Stimulated activated naive CD4-positive, alpha-beta T cell treated with Interleukin-2 at 50 U/mL for 16 hours (primary cell): ENCODE data around the gene KCTD18.

Experiments
- DNase-seq: peaks from one replicate; lab custom pipeline; 2025; lab: John Stamatoyannopoulos, UW

KCTD18 gene

GRCh38 chr2:200484934-200485333 is 24.9 kb downstream of the KCTD18 start:
- DNase-seq: no peak

DNA sequence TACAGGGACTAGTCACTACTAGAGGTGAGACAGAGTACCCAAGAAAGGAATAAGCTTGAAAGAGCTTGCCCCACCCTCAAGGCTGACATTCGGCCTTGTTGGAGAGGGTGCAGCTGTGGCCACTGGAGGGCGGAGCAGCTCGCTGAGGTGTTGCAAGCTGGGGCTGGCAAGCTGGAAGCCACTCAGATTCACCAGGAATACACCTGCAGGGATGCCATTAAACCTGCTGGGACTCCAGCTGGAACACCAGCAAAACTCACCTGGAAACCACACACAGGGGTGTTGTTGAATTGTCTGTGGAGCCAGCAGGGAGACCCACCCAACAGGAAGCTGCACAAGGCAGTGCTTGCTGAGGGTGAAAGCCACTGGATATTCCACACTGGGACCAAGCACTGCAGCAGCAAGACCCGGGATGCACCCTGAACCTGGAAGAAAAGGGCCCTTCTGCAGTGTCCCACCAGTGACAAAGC is 26.1 kb downstream of the KCTD18 start:
- no peak for DNase-seq

- no peak for DNase-seq
Measured at GRCh38 chr2:200482194-200482593, 27.7 kb downstream of the KCTD18 start.

DNA sequence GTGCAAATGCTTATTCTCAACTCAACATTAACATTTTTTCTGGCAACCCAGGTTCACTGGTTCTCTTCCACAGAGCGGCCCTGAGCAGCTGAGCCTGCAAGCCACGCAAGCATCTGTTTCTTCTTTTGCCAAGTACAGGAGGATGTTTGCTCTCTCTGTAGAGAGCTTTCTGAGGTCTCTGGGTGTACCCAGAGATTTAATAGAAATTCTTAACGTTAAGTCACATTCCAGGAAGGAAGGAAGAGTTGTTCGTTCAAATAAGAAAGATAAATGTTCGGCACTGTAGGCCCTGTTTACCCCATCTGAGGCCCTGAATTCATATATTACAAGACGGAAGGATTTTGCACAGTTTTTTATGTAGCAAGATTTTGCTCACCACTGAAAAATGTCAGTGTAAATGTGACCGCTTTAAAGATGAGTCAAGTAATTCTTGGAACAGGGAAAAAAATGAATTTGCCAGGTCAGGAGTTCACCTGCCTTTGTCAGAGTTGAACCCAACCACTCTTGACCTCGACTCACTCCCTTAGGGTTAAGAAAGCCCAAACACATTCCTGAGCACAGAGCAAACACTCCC is 30.1 kb downstream of the KCTD18 start:
- DNase-seq: no peak

DNA sequence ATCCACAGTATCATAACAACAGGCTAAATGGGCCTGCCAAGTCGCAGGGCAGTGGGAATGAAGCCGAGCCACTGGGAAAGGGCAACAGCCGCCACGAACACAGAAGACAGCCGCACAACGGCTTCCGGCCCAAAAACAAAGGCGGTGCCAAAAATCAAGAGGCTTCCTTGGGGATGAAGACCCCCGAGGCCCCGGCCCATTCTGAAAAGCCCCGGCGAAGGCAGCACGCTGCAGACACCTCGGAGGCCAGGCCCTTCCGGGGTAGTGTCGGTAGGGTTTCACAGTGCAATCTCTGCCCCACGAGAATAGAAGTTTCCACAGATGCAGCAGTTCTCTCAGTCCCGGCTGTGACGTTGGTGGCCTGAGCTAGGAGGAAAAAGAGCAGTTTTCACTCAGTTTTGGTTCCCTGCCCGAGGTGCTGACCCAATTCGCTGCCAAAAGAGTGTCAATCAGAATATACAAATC is 32.2 kb downstream of the KCTD18 start:
- DNase-seq: no peak

DNA sequence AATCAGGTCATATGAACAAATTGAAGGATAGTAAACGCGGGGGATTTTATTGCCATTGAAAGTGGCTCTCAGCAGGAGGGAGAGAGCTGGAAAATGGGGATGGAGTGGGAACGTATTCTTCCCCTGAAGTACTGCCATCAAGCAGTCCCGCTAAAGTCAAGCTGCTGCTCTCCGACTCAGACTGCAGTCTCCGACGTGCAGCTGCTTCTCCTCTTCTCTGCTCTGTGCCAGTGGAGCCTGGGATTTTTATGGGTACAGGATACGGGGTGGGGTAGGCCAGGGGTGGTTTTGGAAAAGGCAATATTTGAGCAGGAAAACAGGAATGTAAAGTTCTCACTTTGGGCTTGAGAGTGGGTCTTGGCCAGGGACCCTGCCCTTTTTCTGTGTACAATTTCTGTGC is 33.0 kb downstream of the KCTD18 start:
- no peak for DNase-seq

DNA sequence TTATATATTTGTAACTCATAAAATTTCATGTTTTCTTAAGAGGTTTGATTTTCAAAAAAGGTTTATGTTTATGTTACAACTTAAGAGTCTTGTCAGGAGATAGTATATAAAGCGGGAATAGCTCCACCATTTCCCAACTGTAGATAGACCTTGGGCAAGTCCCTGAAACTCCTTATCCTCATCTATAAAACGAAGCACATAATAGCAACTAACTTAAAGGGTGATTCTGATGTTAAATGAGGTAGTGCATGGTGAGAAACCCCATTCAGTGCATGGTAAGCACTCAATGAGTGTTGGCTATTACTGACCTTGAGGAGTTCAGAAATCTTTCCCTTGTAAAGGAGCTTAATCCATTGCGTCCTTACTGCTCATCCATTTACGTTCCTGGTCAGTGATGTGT is 34.1 kb downstream of the KCTD18 start:
- no peak for DNase-seq

DNA sequence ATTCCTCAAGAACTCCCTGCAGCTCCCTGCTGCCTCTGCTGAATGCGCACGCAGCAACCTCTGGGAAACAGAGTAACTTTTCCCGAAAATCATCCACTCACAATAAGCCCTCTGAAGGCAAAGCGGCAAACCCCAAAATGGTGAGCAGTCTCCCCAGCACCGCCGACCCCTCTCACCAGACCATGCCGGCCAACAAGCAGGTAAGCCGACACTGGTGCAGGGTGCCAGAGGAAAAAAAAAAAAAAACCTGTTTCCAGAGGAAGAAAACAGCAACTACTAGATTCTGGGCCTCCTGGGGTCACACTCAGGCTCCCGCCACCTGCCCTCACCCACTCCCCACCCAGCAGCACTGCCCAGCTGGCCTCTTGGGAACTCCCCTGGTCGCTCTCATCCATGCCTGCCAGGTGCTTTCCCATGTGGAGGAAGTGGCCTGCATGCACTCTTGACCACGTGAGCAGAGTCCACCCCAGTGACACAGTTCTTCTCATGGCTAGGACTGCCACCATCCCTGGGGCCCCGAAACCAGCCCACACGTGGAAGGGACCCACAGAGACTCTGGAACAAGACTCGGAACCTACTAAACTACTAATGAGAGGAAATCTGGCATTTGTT is 36.9 kb downstream of the KCTD18 start:
- DNase-seq: no peak

GRCh38 chr2:200471928-200472645 is 37.8 kb downstream of the KCTD18 start:
- no peak for DNase-seq

GRCh38 chr2:200471324-200471848 is 38.5 kb downstream of the KCTD18 start:
- DNase-seq: peak; percentile 25

- DNase-seq: no peak
Measured at GRCh38 chr2:200470230-200470629, 39.6 kb downstream of the KCTD18 start.

DNA sequence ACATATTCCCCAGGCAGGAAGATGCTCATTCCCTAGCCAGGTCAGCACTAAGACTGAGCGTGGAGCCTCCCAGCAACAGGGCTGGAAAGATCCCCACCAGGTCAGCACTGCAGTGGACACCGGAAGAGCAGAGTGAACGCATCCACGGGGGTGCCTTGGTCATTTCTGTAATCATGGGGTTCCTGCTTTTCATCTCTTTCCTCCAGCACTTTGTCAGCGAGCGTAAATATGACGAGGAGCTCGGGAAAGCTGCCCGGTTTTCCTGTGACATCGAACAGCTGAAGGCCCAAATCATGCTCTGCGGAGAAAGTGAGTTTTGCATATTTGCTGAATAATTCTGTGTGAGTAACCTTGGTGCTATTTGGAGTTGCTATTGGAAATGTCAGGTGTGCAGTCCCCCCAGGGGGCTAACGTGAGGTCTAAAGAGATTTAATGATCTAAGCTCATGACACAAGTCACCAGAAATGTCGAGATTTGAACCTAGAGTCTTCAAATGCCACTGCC is 40.1 kb downstream of the KCTD18 start:
- no peak for DNase-seq

GRCh38 chr2:200467806-200468681 is 41.8 kb downstream of the KCTD18 start:
- no peak for DNase-seq

GRCh38 chr2:200466425-200467418 is 43.1 kb downstream of the KCTD18 start:
- peak; percentile 45 for DNase-seq

GRCh38 chr2:200463452-200463851 is 46.4 kb downstream of the KCTD18 start:
- no peak for DNase-seq

- DNase-seq: no peak
Measured at GRCh38 chr2:200461846-200462710, 47.8 kb downstream of the KCTD18 start.

DNA sequence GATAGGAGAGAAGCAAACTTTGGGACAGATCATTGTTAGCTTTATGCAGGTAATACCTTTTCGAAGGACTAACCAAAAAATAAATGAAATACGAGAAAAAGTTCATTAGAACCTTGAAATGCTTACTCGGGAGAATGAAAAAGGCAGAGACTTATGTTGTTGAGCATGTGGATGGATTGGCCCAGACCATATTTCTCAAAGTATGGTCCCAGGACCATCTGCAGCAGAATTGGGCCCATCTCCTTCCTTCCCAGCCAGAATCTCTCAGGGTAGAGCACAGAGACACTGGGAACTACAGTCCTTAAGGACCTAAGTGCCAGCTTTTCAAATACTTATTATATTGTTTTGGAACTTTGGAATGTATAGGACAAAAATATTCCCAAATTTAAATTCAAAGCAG is 50.8 kb downstream of the KCTD18 start:
- no peak for DNase-seq

- DNase-seq: no peak
Measured at GRCh38 chr2:200456567-200456966, 53.3 kb downstream of the KCTD18 start.

- DNase-seq: peak; percentile 12
Measured at GRCh38 chr2:200455958-200456421, 53.9 kb downstream of the KCTD18 start.
